GM21526 (cell line): ENCODE results near the gene IL36B.

Experiments used
- ATAC-seq: cut with Tn5 transposase; IDR thresholded peaks from one replicate; pipeline ENCODE4 v1.9.1; 2021; ENCODE audit warnings: moderate library complexity; ENCODE audit not compliant: unreplicated experiment, low FRiP score

The IL36B gene

DNA sequence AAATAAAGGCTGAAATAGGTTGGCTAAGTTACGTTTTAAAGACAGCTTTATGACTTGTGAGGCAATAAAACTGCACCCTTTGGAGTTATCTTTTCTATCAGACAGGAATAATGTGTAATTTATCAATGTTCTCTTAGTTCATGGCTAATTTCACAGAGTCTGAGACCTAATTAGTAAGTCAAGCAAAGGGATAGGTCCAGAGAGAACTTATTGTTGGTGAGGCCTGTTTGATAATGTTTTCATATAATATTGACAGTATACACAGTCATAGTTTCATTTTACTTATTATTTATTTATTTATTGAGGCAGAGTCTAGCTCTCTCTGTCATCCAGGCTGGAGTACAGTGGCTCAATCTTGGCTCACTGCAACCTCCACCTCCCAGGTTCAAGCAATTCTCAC, 4.5 kb upstream of the IL36B start:
- ATAC-seq: no peak

DNA sequence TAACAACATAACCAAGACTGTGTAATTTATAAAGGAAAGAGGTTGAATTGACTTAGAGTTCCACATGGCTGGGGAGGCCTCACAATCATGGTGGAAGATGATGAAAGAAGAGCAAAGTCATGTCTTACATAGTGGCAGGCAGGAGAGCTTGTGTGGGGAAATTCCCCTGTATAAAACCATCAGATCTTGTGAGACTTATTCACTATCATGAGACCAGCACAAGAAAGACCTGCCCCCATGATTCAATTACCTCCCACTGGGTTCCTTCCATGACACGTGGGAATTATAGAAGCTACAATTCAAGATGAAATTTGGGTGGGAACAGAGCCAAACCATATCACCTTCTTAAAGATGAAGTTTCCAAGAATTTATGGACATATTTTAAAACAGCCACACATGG, 3.9 kb upstream of the IL36B start:
- ATAC-seq: no peak

DNA sequence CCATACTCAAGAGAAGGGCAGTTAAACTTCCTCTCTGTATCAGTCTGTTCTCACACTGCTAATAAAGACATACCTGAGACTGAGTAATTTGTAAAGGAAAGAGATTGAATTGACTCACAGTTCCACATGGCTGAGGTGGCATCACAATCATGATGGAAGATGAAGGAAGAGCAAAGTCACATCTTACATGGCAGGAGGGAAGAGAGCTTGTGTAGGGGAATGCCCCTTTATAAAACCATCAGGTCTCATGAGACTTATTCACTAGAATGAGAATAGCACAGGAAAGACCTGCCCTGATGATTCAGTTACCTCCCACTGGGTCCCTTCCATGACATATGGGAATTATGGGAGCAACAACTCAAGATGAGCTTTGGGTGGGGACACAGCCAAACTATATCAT, 1.4 kb upstream of the IL36B start:
- no peak for ATAC-seq

DNA sequence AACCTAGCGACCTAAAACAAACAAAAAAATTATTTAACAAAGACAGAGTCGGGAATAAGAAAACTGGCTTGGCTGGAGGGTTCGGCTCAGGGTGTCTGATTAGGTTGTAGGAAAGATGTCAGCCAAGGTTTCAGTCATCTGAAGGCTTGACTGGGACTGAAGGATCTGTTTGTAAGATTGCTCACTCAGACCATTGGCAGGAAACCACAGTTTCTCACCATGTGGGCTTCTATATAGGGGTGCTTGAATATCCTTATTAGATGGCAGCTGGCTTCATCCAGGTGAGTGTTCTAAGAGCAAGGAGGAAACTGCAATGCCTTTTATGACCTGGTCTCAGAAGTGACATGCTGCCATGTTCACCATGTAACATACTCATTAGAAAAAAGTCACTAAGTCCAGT, 999 bp upstream of the IL36B start:
- ATAC-seq: no peak

DNA sequence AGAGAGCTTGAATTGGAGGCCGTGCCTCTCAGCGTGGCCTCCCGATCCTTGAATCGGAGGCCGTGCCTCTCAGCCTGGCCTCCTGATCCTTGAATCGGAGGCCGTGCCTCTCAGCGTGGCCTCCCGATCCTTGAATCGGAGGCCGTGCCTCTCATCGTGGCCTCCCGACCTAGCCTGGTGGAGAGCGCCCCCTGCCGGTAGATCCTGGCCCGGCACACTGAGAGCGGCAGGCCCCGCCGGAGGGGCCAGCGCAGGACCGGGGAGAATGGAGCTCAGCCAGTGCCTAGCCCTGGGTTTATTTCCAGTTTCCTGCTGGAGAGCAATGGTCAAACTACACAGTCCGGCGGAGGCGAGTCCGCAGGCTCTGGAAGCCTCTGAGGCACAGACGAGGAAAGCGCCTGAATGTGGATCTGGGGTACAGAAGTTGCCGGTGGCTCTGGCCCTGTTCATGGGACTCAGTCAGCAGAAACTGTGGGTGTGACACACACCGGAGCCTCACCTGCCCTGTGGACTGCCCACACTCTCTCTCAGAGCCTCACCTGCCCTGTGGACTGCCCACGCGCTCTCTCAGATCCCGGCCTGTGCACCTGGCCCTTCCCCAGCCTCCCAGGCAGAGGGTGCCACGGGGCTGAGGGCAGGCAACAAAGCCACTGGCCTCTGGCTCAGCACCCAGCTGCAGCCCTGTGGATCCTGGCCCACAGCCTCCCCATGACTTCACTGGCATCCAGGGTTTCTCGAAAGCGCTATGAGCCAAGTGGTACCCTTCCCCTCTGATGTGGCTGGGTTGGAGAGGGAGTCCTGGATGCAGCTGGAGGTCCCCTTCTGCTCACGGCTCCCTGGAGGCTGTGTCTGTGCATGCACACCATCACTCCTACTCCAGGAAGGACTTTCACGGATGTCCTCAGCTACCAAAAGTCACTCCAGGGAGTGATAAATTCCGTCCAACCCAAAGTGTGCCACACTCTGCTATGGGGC, 1.5 kb downstream of the IL36B start:
- ATAC-seq: no peak

DNA sequence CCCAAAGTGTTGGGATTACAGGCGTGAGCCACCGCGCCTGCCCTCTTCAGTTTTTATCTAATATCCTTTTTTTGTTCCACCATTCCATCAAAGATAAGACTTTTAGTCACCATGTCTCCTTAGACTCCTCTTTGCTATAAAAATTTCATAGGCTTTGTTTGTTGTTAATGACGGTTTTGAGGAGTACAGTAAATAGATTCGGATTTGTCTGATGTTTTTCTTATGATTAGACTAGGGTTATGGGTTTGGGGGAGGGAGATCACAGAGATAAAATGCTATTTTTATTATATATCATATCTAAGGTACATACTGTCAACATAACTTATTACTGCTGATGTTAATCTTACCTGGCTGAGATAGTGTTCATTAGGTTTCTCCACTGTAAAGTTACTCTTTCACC, 6.2 kb downstream of the IL36B start:
- no peak for ATAC-seq

DNA sequence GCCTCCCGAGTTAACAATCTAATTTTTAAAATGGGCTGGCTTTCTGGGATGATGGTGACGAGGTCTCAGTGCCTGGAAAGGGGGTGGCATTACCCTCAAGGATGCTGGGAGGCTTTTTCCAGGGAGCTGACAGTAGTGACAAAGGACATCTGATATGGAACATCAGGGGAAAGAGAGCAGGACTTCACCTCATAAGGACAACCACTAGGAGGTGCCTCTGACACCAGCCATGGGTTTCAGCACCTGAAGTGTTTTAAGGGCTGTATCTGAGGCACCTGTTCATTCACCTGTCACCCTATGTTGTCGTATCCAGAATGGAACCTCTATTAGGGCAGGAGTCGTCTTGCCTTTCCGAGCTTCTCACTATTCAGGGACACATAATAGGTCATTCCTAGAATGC, 10.8 kb downstream of the IL36B start:
- ATAC-seq: no peak

DNA sequence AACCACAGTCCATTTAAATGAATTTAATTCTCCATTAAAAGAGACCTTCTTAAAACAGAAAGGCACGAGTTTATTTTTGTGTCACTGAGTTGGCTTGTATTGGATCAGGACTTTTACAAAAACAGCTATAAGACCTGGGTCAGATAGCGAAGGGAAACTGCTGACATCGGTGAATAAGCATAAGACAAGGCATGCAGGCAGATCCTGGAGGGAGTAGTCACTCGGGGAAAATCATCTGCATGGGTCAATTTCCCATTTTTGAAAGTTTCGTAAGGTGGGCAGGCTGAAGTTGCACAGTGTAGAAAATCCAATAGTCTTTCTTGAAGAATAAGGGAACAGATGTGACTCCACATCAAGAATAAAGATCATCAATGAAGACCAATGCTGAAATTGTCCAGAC, 12.9 kb downstream of the IL36B start:
- ATAC-seq: no peak

DNA sequence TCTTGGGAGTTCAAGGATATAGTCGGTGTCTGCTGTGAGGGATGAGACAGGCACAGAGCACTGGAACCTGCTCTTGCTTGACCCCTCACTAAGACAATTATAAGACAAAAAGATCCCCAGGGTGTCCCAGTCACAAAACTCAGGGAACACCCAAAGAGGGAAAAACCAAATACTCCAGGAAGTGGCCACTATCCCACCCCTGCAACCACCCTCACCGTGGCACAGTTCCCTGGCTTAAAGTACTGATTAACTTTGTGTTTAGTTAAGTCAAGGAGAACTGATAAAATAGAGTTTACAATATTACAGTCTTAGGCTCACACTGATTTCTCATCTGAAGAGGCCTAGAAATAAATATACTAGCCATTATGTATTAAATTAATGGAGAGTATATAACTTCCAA, 13.5 kb downstream of the IL36B start:
- ATAC-seq: no peak

DNA sequence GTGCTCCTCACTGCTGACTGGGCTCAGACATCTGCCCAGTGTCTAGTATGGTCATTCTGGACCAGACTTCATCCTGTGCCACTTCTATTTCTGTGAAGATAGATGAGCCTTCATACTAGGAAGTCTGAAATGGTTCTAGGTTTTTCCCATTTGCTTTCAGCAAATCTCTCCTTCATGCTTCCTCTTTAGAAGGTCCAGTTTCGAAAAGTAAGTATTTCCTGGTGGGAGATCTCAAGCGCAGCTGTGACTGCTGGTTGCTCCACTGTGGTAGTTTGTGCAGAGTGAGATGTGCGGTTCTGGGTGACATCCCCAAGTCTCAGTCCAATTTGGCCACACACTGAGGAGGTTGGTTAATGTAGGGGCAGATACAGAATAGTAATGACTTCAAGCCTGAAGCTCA, 14.4 kb downstream of the IL36B start:
- ATAC-seq: no peak

DNA sequence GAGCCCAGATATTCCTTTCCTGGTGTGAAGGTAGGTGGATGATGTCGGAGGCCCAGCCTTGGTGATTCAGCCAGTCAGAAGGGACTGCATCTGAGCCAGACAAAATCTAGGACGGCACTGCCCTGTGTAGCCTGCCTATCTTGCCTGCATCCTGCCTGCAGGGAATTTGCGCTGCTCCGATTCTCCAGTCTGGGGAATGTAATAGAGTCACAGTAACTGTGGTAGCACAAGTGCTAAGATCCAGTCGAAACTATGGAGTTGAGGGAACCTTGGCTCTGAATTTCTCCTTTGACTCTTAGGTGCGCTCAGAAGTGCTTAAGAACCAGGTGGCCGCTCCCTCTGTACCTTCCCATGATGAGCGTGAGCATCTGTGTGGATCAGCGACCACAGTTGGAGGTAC, 15.9 kb downstream of the IL36B start:
- no peak for ATAC-seq

DNA sequence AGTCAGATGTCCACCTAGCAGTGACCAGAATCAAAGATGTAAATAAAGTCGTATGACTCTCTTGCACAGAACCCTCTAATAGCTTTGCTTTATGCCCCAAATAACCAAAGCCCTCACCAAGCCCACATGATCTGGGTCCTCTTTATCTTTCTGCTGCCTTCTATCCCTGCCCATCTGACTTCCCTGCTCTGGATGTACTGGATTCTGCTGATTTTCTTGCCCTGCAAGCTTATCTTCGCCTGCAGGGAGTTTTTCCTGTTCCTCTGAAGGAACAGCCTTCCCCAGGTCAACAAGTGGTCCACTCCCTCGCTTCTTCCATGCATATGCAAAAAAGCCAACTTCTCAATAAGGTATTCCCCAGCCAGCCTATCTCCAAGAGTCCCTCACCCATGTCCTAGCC, 18.7 kb downstream of the IL36B start:
- no peak for ATAC-seq

DNA sequence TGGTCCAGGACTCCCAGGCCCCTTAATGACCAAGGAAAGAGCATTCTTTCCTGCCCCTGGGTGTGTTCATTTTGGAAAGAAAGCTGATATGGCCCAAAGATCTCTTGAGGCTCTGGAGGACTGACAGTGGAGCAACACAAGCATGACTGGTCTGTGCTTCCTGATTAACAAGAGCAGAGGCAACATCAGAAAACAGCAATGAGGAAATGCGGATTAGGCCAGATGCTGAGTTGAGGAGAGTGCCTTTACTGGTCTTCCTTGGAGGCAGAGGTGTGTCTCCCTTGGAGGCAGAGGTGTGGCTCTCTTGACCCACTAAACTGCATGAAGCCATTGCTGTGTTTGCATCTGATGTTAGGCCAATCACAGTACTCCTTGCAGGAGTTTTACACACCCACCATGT, 19.9 kb downstream of the IL36B start:
- ATAC-seq: no peak

DNA sequence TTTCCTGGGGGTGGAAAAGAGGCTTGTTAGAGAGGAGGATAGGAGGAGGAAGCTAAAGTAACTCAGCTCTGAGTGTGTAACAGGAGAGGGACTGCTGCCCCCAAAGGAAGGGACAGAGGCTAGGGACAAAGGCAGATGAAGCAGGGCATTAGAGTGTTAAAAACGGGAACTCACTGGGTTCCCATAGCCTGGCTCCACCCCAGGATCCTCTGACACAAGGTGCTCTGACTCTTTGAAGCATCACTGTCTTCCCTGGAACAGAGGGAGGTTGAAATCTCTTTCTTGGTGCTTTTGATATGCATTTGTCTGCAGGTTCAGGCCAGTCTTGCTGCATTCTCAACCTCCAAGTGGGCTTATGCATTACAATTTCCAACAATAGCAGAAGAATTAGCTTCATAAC, 24.6 kb downstream of the IL36B start:
- ATAC-seq: no peak

DNA sequence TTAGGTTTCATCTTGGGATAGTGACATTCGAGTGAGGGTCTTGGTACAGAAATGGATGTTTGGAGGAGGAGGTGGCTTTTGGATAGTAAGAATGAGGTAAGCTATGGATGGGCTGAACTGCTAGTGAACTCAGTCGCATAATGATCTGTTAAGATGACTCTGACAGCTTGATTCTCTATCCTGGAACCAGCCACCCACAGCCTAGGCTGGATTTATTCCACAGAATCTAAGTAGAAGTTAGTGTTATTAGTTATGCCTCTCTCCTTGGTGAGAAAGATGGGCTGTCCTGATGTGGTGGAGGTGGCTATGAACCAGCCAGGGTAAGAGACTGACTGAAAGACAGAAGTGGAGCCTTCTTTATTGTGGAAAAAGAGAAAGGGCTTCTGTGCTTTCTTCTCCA, 25.0 kb downstream of the IL36B start:
- ATAC-seq: no peak

DNA sequence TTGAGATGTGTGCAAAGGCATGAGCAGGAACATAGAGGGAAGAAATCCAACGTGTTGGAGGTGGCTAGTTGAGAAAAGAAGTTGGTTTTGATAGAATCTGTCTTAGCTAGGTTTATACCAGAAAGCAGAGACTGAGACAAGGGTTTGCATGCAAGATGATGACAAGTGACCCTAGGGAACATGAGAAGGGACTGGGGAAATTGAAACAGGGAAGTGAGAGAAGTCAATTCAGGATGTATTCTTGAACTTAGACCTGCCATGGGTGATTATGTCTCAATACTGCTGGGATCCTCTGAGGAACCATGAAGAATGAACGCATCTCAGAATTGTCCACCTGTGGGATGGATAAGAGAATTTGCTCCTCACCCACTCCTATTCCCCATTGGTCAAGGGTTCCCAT, 26.9 kb downstream of the IL36B start:
- ATAC-seq: no peak

DNA sequence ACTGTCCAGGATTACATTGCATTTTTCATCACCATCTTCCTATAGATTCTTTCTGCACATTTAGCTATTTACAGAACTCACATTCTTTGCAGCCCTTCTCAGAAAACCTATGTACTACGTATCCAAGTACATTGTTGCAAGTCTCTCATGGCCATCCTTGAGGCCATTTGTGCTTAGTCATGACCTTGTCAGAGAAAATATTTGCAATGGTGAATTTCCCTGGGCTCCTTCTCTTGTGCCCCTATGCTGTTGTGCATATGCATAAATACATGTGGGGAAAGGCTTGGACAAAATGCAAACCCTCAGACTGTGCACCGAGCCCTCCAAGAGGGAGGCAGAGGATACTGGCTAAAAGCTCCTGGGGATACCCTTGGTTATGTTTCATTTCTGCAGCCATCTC, 27.9 kb downstream of the IL36B start:
- ATAC-seq: no peak

DNA sequence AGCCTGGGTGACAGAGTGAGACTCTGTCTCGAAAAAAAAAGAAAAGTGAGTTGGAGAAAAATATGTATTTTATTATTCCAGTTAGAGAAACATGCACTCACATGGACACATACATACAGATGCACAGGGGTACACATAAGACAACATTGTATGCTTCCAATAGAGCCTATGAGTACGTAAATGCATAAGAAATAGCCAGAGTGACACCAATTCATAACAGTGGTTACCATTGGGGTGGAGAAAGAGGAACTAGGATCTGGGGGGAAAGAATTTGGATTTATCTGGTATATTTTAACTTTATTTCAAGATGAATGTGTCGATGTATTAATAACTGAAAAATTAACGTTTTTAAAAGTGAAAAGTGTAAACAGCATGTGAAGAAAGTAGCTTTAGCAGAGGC, 31.4 kb downstream of the IL36B start:
- no peak for ATAC-seq

DNA sequence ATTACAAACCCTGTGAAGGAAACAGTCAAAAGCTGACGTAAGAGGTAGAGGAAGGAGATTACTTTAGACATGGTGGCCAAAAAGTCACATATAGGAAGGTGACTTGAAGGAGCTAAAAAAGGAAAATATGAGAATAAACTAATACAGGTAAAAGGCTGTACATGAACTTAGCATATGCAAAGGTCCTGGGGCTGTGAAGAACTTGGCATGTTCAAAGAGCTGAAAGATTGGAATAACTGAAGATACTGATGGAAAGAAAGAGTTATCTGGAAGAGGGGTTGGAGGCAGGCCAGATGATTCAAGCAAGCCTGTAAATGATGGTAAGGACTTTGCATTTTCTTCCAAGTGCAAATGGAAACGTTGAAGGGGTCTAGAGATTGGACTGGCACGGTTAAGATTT, 34.2 kb downstream of the IL36B start:
- no peak for ATAC-seq

DNA sequence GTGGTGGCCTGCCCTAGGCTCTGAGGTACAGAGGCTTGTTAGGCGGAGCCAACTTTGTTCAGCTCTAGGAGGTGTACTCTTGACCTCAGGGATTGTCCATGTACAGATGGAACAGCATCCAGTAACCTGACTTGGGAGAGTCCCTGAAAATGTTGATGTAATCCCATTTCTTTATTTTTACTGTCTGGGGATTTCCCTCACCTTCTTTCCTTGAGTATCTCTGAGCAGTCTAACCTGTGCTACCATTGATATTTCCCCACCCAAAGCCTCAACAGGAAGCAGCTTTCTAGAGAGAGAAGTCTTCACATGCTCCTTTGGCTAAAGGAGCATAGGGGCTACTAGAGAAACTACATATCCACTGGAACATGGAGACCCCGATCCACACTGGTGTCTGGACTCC, 37.0 kb downstream of the IL36B start:
- ATAC-seq: no peak

DNA sequence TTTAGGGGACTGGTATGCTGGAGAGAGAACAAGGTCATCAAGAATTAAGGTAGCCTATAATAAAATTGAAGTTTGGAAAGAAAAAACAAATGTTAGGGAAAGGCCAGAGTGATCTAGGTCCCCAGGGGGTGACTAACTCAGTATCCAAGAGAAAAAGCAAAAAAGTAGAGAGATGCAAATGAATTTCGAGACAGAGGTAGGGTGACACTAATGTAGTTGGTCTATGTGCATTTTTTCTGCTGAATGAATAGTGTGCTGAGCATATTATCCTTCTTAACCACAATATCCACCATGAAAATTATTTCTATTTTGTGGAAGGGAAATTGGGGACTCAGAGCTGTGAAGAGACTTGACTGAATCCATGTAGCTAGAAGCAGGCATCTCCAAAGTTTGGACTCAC, 37.6 kb downstream of the IL36B start:
- no peak for ATAC-seq

DNA sequence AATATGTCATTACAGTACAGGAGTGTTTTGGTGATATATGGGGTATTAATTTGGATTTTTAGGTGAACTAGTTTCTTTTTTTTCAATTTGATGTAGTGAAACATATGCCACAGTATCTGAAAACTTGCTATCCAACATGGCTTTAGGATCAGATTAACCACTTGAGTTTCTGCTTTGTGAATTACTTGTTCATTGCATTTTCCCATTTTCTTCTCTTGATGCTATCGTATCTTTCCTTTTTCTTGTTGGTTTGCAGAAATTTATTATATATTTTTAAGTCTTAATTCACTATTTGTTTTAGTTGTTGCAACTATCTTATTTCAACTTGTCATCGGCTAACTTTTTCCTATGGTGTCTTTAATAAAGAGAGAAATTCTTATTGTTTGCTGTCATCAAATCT, 38.6 kb downstream of the IL36B start:
- ATAC-seq: no peak

DNA sequence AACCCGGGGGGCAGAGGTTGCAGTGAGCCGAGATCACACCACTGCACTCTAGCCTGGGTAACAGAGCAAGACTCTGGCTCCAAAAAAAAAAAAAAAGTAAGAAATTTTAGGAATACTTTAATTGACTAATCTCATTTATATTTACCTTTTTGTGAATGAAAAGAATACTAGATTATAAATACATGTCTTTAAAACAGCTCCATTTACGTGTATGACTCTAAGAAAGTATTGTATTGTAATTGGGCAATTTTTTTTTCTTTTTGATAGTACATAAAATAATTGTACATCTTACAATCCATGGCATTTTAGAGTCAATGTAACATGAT, 39.4 kb downstream of the IL36B start:
- ATAC-seq: no peak
